ENCODE measurements around the gene THRA. TPM values are rescaled to one million over a fixed set of nuclear protein-coding genes. Genes with fewer than 3 reads are reported as not detected.
A peak's percentile ranks its signal among the peaks of the same experiment; 100 is the strongest.

The THRA gene
- total and polyA plus RNA-seq, 8 donors = 21.1 to 52.2 (median 34.2) TPM

DNA sequence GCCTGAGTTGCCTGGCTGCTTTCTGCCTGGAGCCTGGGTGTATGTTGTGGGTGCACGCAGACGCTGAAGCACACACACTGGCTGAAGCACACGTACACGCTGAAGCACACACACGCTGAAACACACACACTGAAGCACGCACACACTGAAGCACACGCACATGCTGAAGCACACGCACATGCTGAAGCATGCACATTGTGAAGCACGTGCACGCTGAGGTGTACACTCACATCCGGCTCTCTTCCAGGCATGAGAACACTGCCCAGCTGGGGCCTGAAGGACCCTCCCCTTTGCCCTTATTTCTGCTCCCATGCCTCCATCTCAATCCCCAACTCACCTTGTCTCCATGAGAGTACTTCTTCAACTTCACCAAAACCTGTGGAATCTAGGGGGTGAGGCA is 31.1 kb upstream of the THRA start:
- intact Hi-C loops (cut with DNase I; ENCODE audit: low total_unique reads) = loop anchor here (10.0 kb wide), 1 partner anchor 123 kb away; no protein-coding TSS in a partner anchor
- whole genome bisulfite sequencing, 5 donors = 78 to 87% (median 81%) methylated on average over 11 of the region's 11 CpGs
- H3K36me3 ChIP-seq = peaks cover 63 to 96% (median 89%) of the 10 kb centered on the region in 4 donors
- H3K27ac ChIP-seq = peak overlapping the region in 4 of 5 donors; percentile 51 to 79 (median 72)
- no peak for DNase-seq
- H3K4me3 ChIP-seq = peak overlapping the region in 1 of 4 donors; percentile 22
- no peaks in the 10 kb centered on the region for H3K9me3 ChIP-seq
- TF ChIP-seq EP300 (IDR thresholded peaks at IDR 0.05) (no peak), POLR2A (IDR thresholded peaks at IDR 0.05) (no peak), POLR2AphosphoS5 (IDR thresholded peaks at IDR 0.05) (no peak)
- TF ChIP-seq, protein P1, sequence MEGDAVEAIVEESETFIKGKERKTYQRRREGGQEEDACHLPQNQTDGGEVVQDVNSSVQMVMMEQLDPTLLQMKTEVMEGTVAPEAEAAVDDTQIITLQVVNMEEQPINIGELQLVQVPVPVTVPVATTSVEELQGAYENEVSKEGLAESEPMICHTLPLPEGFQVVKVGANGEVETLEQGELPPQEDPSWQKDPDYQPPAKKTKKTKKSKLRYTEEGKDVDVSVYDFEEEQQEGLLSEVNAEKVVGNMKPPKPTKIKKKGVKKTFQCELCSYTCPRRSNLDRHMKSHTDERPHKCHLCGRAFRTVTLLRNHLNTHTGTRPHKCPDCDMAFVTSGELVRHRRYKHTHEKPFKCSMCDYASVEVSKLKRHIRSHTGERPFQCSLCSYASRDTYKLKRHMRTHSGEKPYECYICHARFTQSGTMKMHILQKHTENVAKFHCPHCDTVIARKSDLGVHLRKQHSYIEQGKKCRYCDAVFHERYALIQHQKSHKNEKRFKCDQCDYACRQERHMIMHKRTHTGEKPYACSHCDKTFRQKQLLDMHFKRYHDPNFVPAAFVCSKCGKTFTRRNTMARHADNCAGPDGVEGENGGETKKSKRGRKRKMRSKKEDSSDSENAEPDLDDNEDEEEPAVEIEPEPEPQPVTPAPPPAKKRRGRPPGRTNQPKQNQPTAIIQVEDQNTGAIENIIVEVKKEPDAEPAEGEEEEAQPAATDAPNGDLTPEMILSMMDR (IDR thresholded peaks at IDR 0.05) = no peak
- H3K27me3 ChIP-seq = no peaks in the 10 kb centered on the region
- H3K4me1 ChIP-seq = peaks cover 15 to 37% (median 26%) of the 10 kb centered on the region in 4 donors

DNA sequence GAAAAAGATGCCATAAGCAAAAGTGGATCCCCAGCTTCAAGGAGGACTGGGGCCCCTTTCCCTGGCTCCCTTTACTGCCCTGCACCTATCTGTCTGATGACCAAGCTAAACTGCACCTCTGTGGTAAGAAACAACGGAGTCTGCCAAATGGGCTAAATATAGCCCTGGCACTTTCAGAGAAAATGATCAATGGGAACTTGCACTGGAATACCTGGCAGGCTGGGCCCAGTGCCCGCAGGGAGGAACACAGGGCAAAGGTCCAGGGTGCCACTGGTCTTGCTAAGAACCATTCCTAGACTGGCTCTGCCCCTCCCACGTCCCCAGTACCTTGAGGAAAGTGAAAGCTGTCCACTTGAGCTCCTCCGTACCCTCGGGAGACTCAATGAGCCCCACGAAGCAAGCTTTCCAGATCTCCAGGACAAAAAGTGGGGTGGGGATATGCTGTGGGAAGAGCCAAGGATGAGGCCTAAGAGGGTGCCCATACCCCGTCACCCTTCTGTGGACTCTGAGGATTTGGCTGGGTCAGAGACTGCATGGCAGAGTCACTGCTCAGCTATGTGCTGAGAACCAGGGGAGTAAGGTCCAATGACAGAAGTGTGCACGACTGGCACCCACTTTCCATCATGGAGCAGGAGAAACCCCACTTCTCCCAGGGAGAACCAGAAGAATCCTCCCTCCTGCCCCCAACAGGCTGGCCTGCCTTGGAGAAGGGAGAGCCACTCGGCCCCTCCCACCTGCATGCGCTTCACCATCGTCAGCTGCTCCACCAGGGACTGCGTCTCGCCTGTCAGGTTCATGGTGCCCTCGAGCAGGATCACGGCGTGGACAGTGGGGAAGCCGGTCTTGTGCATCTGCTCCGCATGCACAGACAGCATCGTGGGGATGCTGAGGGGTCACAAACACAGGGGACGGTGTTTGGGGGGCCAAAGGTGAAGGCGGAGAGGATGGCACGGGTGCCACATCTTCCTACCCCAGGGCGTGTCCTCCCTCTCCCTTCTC is 30.1 kb upstream of the THRA start:
- peak in 1 of 2 donors; percentile 96 for DNase-seq
- Histone ChIP-seq H3K4me3 (peak overlapping the region in 1 of 4 donors; percentile 22), H3K9me3 (no peaks in the 10 kb centered on the region), H3K27me3 (no peaks in the 10 kb centered on the region), H3K27ac (peak overlapping the region; percentile 41 to 79 (median 71)), H3K4me1 (peaks cover 9 to 27% (median 21%) of the 10 kb centered on the region in 4 donors), H3K36me3 (peaks cover 63 to 88% (median 85%) of the 10 kb centered on the region in 4 donors)
- intact Hi-C loops (cut with DNase I; ENCODE audit: low total_unique reads) = loop anchor here (10.0 kb wide), 1 partner anchor 122 kb away; no protein-coding TSS in a partner anchor
- 70 to 76% (median 72%) methylated on average over 12 to 23 of the region's 23 CpGs for WGBS, 5 donors
- no peak for TF ChIP-seq POLR2A (IDR thresholded peaks at IDR 0.05)
- no peak for TF ChIP-seq EP300 (IDR thresholded peaks at IDR 0.05)
- TF ChIP-seq POLR2AphosphoS5 (IDR thresholded peaks at IDR 0.05) = peak in 2 of 3 donors; percentile 52 to 57

DNA sequence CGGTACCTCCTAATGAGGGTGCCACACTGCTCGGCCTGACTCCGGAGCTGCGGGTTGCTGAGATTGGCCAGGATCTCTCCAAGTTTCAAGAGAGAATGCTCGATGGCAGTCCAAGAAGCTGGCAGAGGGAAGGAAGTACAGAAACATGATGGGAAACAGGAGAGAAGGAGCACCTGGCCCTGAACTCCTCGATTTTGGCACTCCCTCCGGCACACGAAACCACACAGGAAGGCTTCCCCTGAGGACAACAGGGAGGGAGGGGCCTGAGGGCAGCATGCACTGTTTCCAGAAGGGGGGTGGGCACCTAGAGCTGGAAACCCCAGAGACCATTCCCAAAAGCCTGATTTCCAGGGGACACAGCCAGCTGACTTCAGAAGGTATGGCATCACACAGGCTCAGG is 29.4 kb upstream of the THRA start:
- WGBS, 5 donors = 77 to 85% (median 79%) methylated on average over 8 of the region's 8 CpGs
- TF ChIP-seq, protein P1 (IDR thresholded peaks at IDR 0.05) = no peak
- no peak for TF ChIP-seq EP300 (IDR thresholded peaks at IDR 0.05)
- no peak for TF ChIP-seq POLR2A (IDR thresholded peaks at IDR 0.05)
- TF ChIP-seq POLR2AphosphoS5 (IDR thresholded peaks at IDR 0.05) = no peak
- H3K9me3 ChIP-seq = no peaks in the 10 kb centered on the region
- H3K27ac ChIP-seq = peak overlapping the region in 3 of 5 donors; percentile 51 to 79 (median 73)
- intact Hi-C loops (cut with DNase I; ENCODE audit: low total_unique reads) = loop anchor here (10.0 kb wide), 1 partner anchor 121 kb away; no protein-coding TSS in a partner anchor
- H3K27me3 ChIP-seq = no peaks in the 10 kb centered on the region
- H3K4me3 ChIP-seq = no peak overlapping the region
- H3K4me1 ChIP-seq = peaks cover 11 to 32% (median 23%) of the 10 kb centered on the region in 4 donors
- H3K36me3 ChIP-seq = peaks cover 56 to 81% (median 78%) of the 10 kb centered on the region in 4 donors
- no peak for DNase-seq

DNA sequence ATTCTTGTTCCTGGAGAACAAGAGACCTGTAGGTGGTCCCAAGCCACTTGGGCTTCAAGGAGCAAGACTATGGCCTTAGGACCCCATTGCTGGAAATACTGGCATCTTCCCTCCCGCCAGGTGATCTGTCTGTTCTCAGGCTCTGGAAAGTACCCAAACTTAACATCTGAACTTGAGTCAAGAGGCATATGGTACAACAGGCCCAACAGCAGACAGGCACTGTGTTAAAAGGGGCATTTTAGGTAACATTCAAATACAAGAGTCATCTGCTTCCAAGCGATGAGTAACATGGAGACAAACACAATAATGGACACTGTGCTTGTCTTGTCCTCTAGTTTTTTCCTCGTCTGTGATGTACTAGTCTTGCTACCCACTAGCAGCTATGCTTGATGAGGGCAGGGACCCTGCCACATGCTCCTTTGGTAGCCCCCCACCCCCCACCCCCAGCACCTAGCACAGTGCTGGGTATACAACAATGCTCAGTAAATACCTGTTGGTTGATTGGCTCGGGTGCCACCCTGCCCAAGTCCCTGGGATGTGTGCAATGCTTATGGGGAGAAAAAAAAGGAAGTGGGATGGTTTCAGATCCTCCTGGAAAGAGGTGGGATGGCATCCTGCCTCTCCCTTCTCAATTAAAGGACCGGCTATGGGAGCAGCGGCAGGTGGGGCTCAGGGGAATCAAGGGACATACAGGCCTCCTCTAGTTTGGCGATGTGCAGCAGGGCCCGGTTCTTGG is 28.2 kb upstream of the THRA start:
- Histone ChIP-seq H3K4me1 (peaks cover 16 to 42% (median 29%) of the 10 kb centered on the region in 4 donors), H3K4me3 (no peak overlapping the region), H3K27ac (peak overlapping the region in 1 of 5 donors; percentile 79), H3K27me3 (no peaks in the 10 kb centered on the region), H3K36me3 (peaks cover 44 to 68% (median 66%) of the 10 kb centered on the region in 4 donors), H3K9me3 (no peaks in the 10 kb centered on the region)
- 79 to 86% (median 82%) methylated on average over 4 to 8 of the region's 8 CpGs for WGBS, 5 donors
- no peak for DNase-seq
- intact Hi-C loops (cut with DNase I; ENCODE audit: low total_unique reads) = loop anchor here (10.0 kb wide), 1 partner anchor 120 kb away; no protein-coding TSS in a partner anchor
- no peak for TF ChIP-seq POLR2A (IDR thresholded peaks at IDR 0.05)
- TF ChIP-seq, protein P1 (IDR thresholded peaks at IDR 0.05) = no peak
- TF ChIP-seq POLR2AphosphoS5 (IDR thresholded peaks at IDR 0.05) = no peak
- no peak for TF ChIP-seq EP300 (IDR thresholded peaks at IDR 0.05)
